MM.1S (cell line): ENCODE measurements around the gene ACTR3C.

ENCODE experiments used
- CTCF ChIP-seq: fragments of 300-600 bp; sonication (generic); IDR thresholded peaks from 2 replicates; pipeline ENCODE4 v1.5.1; 2016; ENCODE audit warnings: antibody characterized with exemption, low read length, mixed read lengths
- EZH2phosphoT487 ChIP-seq: fragments of 300-600 bp; sonication (generic); IDR thresholded peaks from 2 replicates; pipeline ENCODE4 v1.6.1; 2018; ENCODE audit warnings: antibody characterized with exemption, low read length

GRCh38 chr7:150351587-150352194, 28.3 kb upstream of the ACTR3C start:
- TF ChIP-seq CTCF (no peak), EZH2phosphoT487 (no peak)
